ENCODE results near the gene UMODL1. TPM values are rescaled to one million over a fixed set of nuclear protein-coding genes. Genes with fewer than 3 reads are reported as not detected.
A peak's percentile ranks its signal among the peaks of the same experiment; 100 is the strongest.

The UMODL1 gene
- total RNA-seq, 2 experiments from 2014 or later: not detected

DNA sequence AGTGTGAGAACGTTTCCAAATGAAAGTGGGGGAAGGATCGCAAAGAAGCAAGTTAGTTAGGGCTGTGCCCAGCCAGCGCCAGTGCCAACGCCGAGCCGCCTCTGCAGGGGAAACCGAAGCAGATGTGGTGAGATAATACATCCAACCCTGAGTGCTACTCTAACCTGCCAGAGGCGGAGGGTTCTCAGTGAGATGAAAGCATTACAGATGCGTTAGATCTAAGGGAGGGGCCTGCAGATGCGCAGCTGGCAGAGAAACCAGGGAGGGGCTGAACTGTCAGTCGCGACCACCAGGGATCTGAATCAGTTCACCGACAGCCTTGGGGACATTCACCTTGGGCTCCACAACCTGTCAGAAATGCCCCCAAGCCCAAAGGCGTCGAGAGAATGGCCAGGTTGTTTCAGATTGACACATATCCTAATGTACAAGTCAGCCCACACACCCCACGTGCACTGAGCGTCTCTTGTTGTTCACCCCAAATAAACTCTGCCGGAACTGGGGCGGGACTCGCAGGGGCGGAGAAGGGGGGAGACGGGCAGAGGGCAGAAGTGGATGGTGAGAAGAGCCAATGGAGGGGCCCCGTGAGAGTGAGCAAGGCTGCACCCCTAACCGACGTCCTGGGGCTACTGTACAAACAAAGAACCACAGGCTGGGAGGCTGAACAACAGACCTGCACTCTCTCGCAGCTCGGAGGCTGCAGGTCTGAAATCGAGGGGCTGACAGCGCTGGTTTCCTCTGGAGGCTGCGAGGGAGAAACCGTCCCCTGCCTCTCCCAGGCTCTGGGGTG lies 8.7 kb upstream of the UMODL1 start:
- H3K27me3 Mint-ChIP-seq: no peaks in the 10 kb centered on the region
- DNase-seq: peak; percentile 86
- peak overlapping the region; percentile 60 for H3K4me3 Mint-ChIP-seq
- intact Hi-C loops (cut with DNase I, micrococcal nuclease): loop anchor here (1.0 to 5.0 kb wide), 9 partner anchors 46 to 355 kb away; partner anchors contain the start of genes PRDM15 (in 1 of the 2) and ZBTB21 (in 1 of the 2)
- CTCF ChIA-PET: interaction anchor here (0.5 to 1.1 kb wide), 4 partner anchors 47 to 580 kb away, joined by 3 to 6 read pairs (median 4); no protein-coding TSS in a partner anchor
- POLR2A ChIA-PET: no interaction called here
- H3K4me1 Mint-ChIP-seq: peaks cover 43% of the 10 kb centered on the region
- ATAC-seq: peak; percentile 65
- peak overlapping the region; percentile 86 for H3K27ac Mint-ChIP-seq
- H3K9me3 Mint-ChIP-seq (ENCODE audit: low read depth): no peaks in the 10 kb centered on the region
- H3K36me3 Mint-ChIP-seq (ENCODE audit: low read depth): no peaks in the 10 kb centered on the region

DNA sequence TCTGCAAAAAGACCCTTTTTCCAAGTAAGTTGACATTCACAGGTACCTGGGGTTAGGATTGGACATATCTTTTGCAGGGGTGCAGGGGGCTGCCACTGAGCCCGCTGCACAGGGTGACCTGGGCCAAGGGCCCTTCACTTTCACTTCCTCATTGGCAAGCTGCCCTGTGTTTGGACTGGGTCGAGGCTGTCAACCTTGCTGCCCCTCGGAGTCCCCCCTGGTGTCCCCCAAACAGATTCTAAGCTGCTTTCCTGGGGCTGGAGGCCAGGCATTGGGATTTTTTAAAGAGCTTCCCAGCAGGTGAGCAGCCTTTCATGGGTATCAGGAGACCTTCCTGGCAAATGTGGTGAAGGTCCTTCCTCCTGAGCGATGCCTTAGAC lies 7.9 kb upstream of the UMODL1 start:
- no peaks in the 10 kb centered on the region for H3K27me3 Mint-ChIP-seq
- ATAC-seq (no peak), DNase-seq (peak; percentile 36)
- POLR2A ChIA-PET: interaction anchor here (0.6 kb wide), 1 partner anchor 61 kb away, joined by 3 read pairs; no protein-coding TSS in a partner anchor
- peaks cover 43% of the 10 kb centered on the region for H3K4me1 Mint-ChIP-seq
- intact Hi-C loops (cut with DNase I, micrococcal nuclease): loop anchor here (1.0 to 5.0 kb wide), 7 partner anchors 46 to 354 kb away; partner anchors contain the start of gene PRDM15 (in 1 of the 2)
- no peaks in the 10 kb centered on the region for H3K9me3 Mint-ChIP-seq (ENCODE audit: low read depth)
- CTCF ChIA-PET: interaction anchor here (0.5 to 1.1 kb wide), 3 partner anchors 46 to 579 kb away, joined by 3 to 6 read pairs (median 4); no protein-coding TSS in a partner anchor
- H3K27ac Mint-ChIP-seq: peak overlapping the region; percentile 86
- H3K36me3 Mint-ChIP-seq (ENCODE audit: low read depth): no peaks in the 10 kb centered on the region
- peak overlapping the region; percentile 60 for H3K4me3 Mint-ChIP-seq

- H3K27me3 Mint-ChIP-seq: no peaks in the 10 kb centered on the region
- ATAC-seq: peak; percentile 71
- H3K4me3 Mint-ChIP-seq: peak overlapping the region; percentile 60
- CTCF ChIA-PET: interaction anchor here (0.5 to 1.1 kb wide), 5 partner anchors 9 to 54 kb away, joined by 3 to 6 read pairs (median 3); partner anchors contain the start of gene ZBTB21
- H3K9me3 Mint-ChIP-seq (ENCODE audit: low read depth): no peaks in the 10 kb centered on the region
- DNase-seq: peak; percentile 83
- POLR2A ChIA-PET: interaction anchor here (0.5 to 0.7 kb wide), 3 partner anchors 62 to 596 kb away, joined by 3 read pairs; no protein-coding TSS in a partner anchor
- peak overlapping the region; percentile 86 for H3K27ac Mint-ChIP-seq
- H3K36me3 Mint-ChIP-seq (ENCODE audit: low read depth): no peaks in the 10 kb centered on the region
- intact Hi-C loops (cut with DNase I, micrococcal nuclease): loop anchor here (1.0 to 5.0 kb wide), 9 partner anchors 45 to 463 kb away; partner anchors contain the start of gene PRDM15 (in 2 of the 2)
- H3K4me1 Mint-ChIP-seq: peaks cover 43% of the 10 kb centered on the region
These were observed 7.3 kb upstream of the UMODL1 start for GRCh38 chr21:42063571-42064521.

GRCh38 chr21:42066521-42066920 lies 4.6 kb upstream of the UMODL1 start:
- intact Hi-C loops (cut with DNase I, micrococcal nuclease): no loop called here
- H3K27me3 Mint-ChIP-seq: no peaks in the 10 kb centered on the region
- peaks cover 36% of the 10 kb centered on the region for H3K4me1 Mint-ChIP-seq
- ATAC-seq (no peak), DNase-seq (no peak)
- H3K36me3 Mint-ChIP-seq (ENCODE audit: low read depth): no peaks in the 10 kb centered on the region
- no peaks in the 10 kb centered on the region for H3K9me3 Mint-ChIP-seq (ENCODE audit: low read depth)
- CTCF ChIA-PET: interaction anchor here (0.7 to 1.1 kb wide), 2 partner anchors 45 to 649 kb away, joined by 3 read pairs; no protein-coding TSS in a partner anchor
- POLR2A ChIA-PET: no interaction called here
- no peak overlapping the region for H3K27ac Mint-ChIP-seq
- no peak overlapping the region for H3K4me3 Mint-ChIP-seq

GRCh38 chr21:42067531-42068255 lies 3.4 kb upstream of the UMODL1 start:
- no peak overlapping the region for H3K4me3 Mint-ChIP-seq
- CTCF ChIA-PET: no interaction called here
- H3K9me3 Mint-ChIP-seq (ENCODE audit: low read depth): no peaks in the 10 kb centered on the region
- POLR2A ChIA-PET: no interaction called here
- no peaks in the 10 kb centered on the region for H3K36me3 Mint-ChIP-seq (ENCODE audit: low read depth)
- intact Hi-C loops (cut with DNase I, micrococcal nuclease): no loop called here
- peaks cover 25% of the 10 kb centered on the region for H3K4me1 Mint-ChIP-seq
- H3K27me3 Mint-ChIP-seq: no peaks in the 10 kb centered on the region
- no peak for DNase-seq
- no peak overlapping the region for H3K27ac Mint-ChIP-seq
- no peak for ATAC-seq

DNA sequence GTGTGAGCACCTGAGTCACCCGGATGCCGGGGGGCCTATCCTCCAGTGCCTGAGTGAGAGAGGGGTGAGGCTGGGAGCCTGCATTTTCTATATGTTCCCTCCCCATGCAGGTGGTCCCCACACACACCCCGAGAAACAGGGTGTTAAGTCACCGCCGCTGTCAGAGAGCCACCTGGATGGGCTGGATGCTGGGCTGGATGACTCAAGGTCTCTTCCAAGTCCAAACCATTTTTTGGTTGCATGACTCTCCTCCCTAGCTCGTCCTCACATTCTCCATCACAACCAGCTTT lies 2.9 kb upstream of the UMODL1 start:
- H3K4me3 Mint-ChIP-seq: no peak overlapping the region
- no peaks in the 10 kb centered on the region for H3K9me3 Mint-ChIP-seq (ENCODE audit: low read depth)
- CTCF ChIA-PET: no interaction called here
- intact Hi-C loops (cut with DNase I, micrococcal nuclease): no loop called here
- H3K27ac Mint-ChIP-seq: no peak overlapping the region
- ATAC-seq (no peak), DNase-seq (no peak)
- POLR2A ChIA-PET: no interaction called here
- H3K27me3 Mint-ChIP-seq: no peaks in the 10 kb centered on the region
- no peaks in the 10 kb centered on the region for H3K36me3 Mint-ChIP-seq (ENCODE audit: low read depth)
- H3K4me1 Mint-ChIP-seq: peaks cover 20% of the 10 kb centered on the region

- Mint-ChIP-seq H3K36me3 (ENCODE audit: low read depth) (no peaks in the 10 kb centered on the region), H3K4me3 (no peak overlapping the region), H3K27ac (no peak overlapping the region), H3K9me3 (ENCODE audit: low read depth) (no peaks in the 10 kb centered on the region), H3K4me1 (peaks cover 16% of the 10 kb centered on the region), H3K27me3 (no peaks in the 10 kb centered on the region)
- ChIA-PET CTCF (no interaction called here), POLR2A (no interaction called here)
- DNase-seq (no peak), ATAC-seq (no peak)
- intact Hi-C loops (cut with DNase I, micrococcal nuclease): no loop called here
These were observed 2.5 kb upstream of the UMODL1 start for GRCh38 chr21:42068592-42068991.

- POLR2A ChIA-PET: no interaction called here
- intact Hi-C loops (cut with DNase I, micrococcal nuclease): no loop called here
- H3K27ac Mint-ChIP-seq: no peak overlapping the region
These were observed 1.8 kb upstream of the UMODL1 start for GRCh38 chr21:42069327-42069726.

DNA sequence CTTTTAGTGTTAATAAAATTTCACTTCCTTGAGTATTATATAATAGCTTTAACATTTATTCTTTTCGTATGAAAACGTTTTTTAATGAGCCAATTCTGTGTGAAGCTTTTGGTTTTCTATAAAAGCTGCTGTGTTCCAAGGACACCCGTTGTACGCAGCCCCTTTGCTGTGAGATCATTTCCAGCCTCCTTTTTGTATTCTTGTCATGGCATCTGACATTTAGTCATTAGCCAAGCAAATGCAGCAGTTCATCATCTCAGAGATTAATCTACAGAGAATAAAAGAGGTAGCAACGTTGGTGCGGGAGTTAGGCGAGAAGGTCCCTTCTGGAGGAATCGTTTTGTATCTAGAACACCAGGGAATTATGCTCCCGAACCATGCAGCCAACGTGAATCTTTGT lies 1.3 kb upstream of the UMODL1 start:
- H3K36me3 Mint-ChIP-seq (ENCODE audit: low read depth): no peaks in the 10 kb centered on the region
- ChIA-PET POLR2A (no interaction called here), CTCF (no interaction called here)
- no peak overlapping the region for H3K27ac Mint-ChIP-seq
- H3K4me1 Mint-ChIP-seq: peaks cover 3% of the 10 kb centered on the region
- H3K9me3 Mint-ChIP-seq (ENCODE audit: low read depth): no peaks in the 10 kb centered on the region
- ATAC-seq: no peak
- H3K4me3 Mint-ChIP-seq: no peak overlapping the region
- no peak for DNase-seq
- intact Hi-C loops (cut with DNase I, micrococcal nuclease): no loop called here
- no peaks in the 10 kb centered on the region for H3K27me3 Mint-ChIP-seq

More at GRCh38 chr21:42069327-42069726, 1.8 kb upstream of the UMODL1 start:
- CTCF ChIA-PET: no interaction called here
- ATAC-seq (no peak), DNase-seq (no peak)
- Mint-ChIP-seq H3K4me3 (no peak overlapping the region), H3K9me3 (ENCODE audit: low read depth) (no peaks in the 10 kb centered on the region), H3K27me3 (no peaks in the 10 kb centered on the region), H3K36me3 (ENCODE audit: low read depth) (no peaks in the 10 kb centered on the region), H3K4me1 (peaks cover 8% of the 10 kb centered on the region)

DNA sequence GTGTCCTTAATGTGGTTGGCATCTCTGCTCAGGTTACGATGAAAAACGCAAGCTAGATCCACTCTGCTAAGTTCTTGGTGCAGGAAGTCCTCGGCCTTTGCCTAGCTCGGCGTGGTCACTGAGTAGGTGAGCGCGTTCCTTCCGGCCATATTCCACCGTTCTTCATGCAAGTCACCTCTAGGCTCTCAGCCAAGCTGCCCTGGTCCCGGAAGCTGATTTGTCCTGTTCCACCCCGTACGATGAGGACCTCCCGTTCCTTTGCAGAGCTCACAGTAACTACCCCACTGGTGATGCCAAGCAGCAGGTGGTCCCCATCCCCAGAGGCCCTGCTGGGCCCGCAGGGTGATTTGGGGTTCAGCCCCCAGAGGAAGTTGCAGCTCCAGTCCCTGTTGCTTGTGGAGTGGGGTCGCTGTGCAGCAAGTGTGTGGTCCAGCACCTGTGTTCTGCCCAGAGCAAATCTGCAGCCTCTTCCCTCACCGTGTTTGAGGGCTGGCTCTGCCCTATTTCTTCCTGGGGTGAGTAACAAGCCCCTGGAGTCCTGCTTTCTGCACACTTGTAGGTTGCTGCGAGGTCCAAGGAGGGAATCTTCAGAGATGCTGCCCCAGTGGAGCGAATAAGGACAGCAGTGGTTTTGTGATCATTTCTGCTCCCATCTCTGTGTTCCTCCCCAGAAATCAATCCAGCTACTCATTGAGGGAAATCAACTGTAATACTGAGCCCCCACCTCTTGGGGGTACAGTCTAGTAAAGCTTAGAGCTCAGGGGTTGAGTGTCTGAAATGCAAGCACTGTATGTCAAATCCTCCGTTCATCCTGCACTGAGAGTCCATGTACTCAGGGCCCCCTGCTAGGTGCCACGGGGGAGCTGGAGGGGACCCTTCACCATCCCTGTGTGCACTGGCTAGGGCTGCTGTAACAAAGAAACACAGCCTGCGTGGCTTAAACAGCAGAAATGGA lies 2.3 kb downstream of the UMODL1 start:
- ChIA-PET POLR2A (no interaction called here), CTCF (interaction anchor here (0.6 to 3.7 kb wide), 5 partner anchors 9 to 178 kb away, joined by 3 to 11 read pairs (median 4); no protein-coding TSS in a partner anchor)
- ATAC-seq (no peak), DNase-seq (no peak)
- H3K4me1 Mint-ChIP-seq: no peaks in the 10 kb centered on the region
- no peak overlapping the region for H3K4me3 Mint-ChIP-seq
- H3K9me3 Mint-ChIP-seq (ENCODE audit: low read depth): no peaks in the 10 kb centered on the region
- intact Hi-C loops (cut with DNase I, micrococcal nuclease): no loop called here
- no peaks in the 10 kb centered on the region for H3K36me3 Mint-ChIP-seq (ENCODE audit: low read depth)
- no peaks in the 10 kb centered on the region for H3K27me3 Mint-ChIP-seq
- H3K27ac Mint-ChIP-seq: no peak overlapping the region
